ENCODE measurements around the gene TPSB2.
"Not testable (repeated sequence)": the region's sequence is repeated elsewhere in the genome, so short reads cannot be mapped to it uniquely, and the experiment has no call there.

Gene TPSB2

DNA sequence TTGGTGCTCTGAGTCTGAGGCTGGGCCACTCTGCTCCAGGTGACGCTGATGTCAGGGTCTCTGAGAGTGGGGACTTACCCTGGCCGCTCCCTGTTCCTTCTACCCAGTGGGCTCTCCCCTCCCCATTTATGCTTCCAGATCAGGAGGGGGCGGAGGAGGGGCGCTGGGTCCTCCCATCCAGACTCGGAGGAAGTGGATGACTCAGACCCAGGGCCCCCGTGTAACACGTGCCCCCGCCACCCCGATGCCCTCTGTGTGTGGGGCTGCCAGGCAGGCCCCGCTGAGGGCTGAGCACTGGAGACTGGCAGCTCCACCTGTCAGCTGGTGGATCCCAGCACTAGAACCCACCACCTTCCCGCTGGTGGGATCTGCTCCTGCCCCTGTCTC is at the start of gene TPSB2:
TSS of gene TPSB2 (minus strand) at position 101 of the 387 bp plus-strand sequence. CDS start 233 bp downstream, outside the sequence.
- DNase-seq (ENCODE audit: low read depth), result not testable (repeated sequence)

DNA sequence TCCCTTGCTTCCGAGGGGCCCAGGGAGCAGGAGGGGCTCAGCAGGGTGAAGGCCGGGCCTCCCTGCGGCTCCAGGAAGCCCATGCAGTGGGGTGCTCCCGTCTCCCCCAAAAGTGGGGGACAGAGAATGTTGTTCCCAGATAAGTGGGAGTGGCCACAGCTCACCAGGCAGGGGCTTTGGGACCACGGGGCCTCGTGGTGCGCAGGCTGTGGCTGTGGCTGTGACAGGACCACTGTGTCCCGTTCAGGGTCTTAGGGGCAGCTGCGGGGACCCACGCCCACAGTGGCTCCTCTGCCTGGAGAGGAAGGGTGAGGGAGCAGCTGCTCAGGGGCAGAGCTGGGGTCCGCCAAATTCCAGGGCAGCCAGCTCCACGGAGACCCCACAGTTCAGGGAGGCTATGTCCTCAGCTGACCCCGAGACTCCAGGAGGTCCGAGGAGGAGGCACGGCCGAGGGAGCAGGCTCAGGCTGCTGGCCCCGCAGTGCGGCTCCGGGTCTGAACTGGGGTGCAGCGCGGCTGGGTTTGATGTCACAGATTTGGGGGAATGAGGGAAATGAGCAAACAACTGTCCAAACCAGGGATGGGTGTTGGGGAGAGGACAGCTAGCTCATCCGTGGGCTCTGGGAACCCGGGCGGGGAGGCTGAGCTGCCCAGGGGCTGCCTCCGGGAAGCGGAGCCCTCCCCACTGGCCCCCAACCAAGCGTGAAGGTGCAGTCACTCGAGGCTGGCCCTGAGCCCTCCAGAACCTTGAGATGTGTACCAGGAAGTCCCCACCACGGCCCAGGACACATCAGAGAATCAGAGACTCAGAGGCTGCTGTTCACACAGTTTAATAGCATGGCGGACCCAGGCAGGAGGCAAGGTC is 49.3 kb upstream of the TPSB2 start:
- no peak for DNase-seq (ENCODE audit: low read depth)

DNA sequence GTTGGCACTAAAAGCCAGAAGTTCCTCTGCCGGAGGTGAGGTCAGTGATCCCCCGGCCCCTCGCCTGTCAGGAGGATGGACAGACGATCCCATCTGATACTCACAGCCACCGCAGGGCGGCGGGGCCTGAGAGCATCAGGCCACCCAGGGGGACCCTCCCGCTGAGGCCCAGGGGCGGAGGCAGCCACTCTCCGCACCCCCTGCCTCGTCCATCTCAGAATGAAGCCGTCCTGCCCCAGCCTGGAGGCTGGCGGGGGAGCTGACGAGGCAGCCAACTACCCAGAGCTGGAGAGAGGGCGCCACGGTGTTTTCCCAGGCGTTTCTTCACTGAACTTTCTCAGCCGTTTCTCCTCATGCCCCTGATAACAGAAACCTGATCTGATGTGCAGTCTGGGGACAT is 48.5 kb upstream of the TPSB2 start:
- no peak for DNase-seq (ENCODE audit: low read depth)

DNA sequence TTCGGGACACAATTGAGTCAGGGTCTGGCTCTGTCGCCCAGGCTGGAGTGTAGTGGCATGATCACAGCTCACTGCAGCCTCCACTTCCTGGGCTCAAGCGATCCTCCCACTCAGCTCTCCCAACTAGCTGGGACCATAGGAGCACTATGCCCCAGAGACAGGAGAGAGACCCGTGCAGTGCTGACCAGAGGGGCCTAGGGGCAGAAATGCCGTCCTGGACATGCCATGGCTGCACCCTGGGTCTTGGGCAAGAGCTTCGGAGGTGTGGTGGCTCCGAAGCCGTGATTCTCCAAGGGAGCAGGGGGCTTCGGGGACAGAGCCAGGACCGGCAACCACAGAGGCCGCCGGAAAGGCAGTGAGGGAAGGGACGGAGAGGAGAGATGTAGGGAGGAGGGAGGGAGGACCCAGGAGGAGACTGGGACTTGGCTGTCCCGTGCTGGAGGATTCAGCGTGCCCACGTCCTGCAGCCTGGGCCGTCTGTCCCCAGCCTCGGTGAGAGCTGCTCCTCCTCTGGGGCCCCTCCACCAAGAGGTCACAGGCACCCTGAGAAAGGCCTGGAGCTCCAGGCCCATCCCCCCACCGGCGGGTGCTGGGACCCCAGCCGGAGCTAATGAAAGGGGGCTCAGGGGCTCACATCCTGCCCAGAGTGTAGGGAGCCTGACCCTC is 47.8 kb upstream of the TPSB2 start:
- no peak for DNase-seq (ENCODE audit: low read depth)

DNA sequence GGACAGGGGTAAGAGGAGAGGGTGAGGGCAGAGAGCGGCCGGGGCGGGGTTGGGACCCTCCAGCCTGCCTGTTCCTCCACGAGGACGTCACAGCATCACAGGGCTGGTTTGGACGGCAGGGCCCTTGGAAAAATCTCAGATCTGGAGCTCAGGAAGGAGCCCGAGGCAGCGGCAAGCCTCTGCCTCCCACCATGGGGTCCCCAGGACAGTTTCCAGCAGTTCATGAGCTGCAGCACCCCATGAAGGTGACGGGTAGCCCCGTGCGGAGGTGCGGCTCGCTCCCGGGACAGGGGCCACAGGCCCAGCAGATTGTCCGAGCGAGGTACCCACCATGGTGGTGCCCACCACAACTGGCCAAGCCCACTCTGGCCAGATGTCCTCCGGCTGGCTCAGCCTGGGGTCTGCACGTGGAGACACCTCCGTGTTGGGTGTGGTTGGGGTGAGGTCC is 47.2 kb upstream of the TPSB2 start:
- DNase-seq (ENCODE audit: low read depth), result no peak

DNA sequence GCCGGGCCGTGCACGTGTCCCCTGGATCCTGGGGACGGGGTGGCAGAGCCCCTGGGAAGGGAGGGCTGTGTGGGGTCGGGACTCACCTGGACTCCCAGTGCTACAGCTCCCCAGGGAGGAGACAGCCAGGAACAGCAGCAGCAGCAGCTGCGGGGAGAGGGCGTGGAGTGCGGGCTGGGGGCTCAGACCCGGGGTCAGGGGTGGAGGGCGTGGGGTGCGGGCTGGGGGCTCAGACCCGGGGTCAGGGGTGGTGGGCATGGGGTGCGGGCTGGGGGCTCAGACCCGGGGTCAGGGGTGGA is 46.5 kb upstream of the TPSB2 start:
- no peak for DNase-seq (ENCODE audit: low read depth)

DNA sequence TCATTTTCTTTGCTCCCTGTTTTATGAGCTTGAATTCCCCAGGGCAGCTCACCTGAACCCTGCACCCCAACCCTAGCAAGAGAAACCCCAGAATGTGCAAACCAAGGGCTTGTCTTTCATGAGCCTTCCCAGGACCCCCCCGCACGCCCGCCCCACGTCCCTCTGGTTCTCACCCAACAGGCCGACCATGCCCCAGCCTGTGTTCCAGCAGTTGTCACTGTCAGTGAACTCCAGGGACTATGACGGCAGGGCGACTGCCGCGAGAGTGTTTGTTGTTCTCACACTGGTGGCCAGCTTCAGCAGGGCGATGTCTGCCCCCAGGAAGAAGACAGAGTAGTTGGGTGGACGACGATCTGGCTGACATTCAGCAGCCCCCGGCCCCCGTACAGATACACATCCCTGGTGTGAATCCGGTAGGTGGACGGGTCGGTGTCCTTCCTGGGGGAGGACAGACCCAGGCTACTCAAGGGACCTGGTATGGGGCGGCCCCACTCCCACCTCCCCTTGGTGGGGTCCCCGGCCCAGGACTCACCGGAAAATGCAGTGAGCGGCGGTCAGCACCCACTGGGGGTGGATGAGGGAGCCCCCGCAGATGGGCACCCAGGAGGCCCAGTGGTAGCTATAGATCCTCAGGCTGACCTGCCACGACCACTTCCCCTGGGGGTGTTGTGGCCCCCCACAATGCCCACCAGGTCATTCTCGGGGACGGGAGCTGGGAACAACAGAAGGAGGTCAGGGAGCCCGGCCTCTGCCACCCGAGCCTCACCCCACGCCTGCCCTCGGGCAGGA is 46.0 kb upstream of the TPSB2 start:
- DNase-seq (ENCODE audit: low read depth), result no peak

DNA sequence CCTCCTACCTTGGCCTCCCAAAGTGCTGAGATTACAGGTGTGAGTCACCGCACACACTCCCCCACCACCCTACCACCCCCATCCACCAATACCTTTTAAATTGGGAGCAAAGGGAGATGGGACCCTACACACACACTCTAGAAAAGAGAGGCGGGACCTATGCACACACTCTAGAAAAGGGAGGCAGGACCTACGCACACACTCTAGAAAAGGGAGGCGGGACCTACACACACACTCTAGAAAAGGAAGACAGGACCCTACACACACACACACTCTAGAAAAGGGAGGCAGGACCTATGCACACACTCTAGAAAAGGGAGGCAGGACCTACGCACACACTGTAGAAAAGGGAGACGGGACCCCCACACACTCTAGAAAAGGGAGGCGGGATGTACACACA is 44.8 kb upstream of the TPSB2 start:
- DNase-seq (ENCODE audit: low read depth), result no peak

DNA sequence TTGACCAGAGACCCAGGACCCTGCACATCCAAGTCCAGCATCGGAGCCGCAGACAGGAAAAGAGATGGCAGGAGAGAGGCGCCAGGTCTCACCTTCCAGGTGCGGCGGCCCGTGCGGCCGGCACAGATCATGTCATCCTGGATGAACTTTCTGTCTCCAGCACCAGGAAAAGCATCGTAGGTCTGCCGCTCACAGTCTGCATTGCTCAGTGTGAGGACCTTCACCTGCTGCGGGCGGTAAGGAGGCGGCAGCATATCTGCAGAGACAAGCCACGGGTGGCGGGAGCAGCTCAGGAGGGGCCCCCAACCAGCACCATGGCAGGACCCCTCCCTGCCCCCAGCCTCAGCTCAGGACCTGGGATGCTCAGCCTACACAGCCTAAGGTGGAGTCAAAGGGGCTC is 43.8 kb upstream of the TPSB2 start:
- no peak for DNase-seq (ENCODE audit: low read depth)

DNA sequence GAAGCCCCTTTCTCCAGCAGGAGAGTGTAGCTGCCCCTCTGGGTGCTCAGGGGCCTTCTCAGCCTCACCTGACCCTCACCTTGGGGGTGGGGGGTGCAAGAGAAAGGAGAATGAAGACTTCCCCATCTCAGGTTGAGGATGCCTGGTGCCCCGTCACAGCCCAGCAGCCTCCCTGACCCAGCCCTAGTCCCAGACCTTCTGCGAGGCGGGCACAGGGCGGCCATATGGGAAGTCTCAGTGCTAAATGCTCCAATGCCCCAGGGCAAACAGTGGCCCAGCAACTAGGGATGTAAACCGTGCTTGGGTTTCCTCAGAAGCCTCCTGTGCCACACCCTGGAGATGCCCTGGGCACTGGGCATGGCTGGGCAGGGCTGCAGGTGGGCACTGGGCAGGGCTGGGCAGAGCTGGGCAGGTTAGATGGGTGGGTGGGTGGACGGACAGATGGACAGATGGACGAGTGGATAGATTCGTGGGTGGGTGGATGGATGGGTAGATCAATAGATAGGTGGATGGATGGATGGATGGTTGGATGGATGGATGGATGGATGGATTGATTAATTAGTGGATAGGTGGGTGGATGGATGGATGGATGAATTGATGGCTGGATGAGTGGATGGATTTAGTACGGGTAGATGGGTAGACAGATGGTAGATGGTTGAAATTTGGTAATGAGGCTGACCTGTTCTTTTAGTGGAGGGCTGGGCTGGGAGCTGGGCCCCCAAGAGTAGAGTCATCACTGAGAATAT is 42.6 kb upstream of the TPSB2 start:
- no peak for DNase-seq (ENCODE audit: low read depth)

DNA sequence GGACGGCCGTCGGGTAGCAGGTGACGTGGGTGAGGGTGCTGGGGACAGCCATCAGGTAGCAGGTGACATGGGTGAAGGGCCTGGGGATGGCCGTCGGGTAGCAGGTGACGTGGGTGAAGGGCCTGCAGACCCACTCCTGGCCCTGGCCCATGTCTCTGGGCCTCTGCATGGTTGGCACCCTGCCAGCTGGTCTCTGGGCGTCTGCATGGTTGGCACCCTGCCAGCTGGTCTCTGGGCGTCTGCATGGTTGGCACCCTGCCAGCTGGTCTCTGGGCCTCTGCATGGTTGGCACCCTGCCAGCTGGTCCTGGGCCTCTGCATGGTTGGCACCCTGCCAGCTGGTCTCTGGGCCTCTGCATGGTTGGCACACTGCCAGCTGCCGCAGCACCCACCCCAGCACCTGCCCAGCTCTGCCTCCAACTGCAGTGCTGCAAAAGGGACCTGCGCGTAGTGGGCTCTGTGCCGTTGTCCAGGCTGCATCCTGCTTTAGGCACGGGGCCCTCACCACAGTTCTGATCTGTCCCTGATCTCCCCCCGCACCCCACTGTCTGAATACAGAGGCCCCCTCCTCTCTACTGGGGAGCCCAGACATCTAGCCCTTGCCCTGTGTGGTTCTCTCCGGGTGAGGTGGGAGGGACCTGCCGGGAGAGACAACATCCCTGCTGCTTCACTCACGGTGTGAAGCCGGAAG is 41.9 kb upstream of the TPSB2 start:
- not testable (repeated sequence) for DNase-seq (ENCODE audit: low read depth)

DNA sequence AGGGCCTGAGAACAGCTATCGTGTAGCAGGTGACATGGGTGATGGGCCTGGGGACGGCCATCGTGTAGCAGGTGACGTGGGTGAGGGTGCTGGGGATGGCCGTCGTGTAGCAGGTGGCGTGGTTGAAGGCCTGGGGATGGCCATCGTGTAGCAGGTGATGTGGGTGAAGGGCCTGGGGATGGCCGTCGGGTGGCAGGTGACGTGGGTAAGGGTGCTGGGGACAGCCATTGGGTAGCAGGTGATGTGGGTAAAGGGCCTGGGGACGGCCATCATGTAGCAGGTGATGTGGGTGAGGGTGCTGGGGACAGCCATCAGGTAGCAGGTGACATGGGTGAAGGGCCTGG is 41.4 kb upstream of the TPSB2 start:
- DNase-seq (ENCODE audit: low read depth), result no peak

DNA sequence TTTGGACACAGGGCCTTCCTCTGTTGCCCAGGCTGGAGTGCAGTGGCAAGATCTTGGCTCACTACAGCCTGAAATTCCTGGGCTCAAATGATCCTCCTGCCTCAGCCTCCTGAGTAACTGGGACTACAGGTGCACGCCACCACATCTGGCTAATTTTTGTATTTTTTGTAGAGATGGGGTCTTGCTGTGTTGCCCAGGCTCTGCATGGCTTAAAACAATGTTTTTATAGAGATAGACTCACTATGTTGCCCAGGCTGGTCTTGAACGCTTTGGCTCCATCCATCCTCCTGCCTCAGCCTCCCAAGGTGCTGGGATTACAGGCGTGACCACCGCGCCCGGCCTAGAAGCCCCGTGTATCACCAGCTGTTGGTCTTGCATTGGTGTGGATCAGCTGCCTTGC is 39.4 kb upstream of the TPSB2 start:
- DNase-seq (ENCODE audit: low read depth), result not testable (repeated sequence)

DNA sequence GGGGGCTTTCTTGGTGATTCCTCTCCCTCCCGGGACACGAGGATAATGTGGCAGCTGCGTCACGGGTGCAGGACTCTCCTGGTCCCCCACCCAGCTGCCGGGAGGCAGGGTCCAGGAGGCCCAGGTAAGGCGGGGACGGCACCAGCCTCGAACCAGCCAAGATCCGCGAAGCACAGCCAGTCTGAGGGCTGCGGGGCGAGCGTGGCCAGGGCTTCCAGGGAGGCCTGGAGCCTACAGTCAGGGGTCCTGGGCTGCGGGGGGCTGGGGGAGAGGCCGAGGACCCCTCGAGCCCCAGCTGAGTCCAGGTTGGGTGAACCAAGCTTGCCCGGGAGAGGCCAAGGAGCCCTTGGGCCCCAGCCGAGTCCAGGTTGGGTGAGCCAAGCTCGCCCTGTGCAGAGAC is 35.8 kb upstream of the TPSB2 start:
- DNase-seq (ENCODE audit: low read depth), result no peak

DNA sequence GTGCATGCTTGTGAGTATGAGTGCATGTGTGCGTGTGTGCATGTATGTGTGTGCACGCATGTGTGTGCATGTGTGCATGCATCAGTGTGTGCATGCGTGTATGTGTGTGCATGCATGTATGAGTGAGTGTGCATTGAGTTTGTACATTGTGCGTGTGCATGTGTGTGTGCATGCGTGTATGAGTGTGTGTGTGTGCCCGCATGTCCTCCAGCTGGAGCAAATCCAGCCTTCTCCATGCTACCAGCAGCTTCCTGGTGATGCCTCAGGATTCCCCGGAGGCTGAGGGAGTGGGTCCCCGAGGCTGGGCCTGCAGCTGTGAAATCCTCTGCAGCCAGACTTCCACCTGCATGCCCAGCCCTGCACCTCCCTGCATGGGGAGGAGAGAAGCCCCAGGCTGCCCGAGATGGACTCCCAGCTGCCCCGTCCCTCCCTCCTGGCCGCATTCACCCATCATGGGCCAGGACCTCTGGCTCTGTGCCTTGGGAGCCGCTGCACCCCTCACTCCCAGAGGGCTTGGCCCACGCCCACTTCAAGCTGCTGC is 35.2 kb upstream of the TPSB2 start:
- no peak for DNase-seq (ENCODE audit: low read depth)

DNA sequence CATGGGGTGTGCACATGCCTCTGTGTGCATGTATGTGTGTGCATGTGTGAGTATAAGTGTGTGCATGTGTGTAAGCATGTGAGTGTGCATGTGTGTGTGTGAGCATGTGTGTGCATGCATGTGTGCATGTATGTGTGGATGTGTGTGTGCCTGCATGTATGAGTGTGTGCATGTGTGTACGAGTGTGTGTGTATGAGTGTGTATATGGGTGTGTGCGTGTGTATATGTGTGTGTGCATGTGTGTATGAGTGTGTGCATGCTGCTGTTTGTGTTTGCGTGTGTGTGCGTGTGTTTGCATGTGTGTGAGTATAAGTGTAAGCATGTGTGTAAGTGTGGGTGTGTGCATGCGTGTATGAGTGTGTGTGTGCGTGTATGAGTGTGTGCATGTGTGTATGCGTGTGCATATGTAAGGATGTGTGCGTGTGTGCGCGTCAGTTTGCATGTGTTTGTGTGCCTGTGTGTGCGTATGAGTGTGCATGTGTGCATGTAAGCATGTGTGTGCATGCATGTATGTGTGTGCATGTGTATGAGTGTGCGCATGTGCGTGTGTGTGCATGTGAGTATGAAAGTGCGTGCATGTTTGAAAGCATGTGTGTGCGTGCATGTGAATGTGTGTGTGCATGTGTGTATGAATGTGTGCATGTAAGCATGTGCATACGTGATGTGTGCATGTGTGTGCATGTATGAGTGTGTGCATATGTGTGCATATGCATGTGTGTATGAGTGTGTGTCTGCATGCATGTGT is 34.5 kb upstream of the TPSB2 start:
- DNase-seq (ENCODE audit: low read depth), result no peak

DNA sequence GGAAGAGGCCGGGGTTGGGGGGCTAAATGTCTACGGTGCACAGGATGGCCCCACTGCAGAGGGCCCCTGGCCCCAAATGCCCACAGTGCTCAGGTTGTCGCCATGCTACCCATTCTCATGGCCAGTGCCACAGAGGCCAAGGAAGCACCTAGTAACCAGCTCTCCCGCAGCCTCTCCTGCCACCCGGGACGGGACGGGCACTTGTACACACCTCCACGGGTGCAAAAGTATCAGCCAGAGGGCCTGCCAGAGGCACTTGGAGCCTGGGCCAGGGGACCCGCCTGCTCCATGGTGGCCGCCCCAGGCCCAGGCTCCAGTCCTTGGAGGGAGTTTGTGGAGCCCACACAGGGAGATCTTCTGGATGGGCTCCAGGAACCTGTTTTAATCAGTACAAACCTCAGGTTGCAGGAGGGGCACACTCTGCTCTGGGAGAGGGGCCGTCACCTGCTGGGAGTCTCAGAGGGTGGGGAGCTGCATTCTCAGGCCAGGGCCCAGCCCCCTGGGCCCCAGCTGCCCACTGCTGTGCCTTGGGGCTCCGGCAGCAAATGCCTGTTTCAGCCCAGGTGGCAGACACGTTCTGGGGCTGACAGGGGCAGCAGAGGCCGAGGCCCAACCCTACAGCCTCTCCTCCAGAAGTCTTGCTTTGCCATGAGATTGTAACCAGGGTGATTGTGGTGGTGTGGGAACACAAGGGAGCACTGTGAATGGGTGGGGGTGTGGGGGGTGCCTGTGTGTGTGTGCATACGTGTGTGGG is 33.8 kb upstream of the TPSB2 start:
- no peak for DNase-seq (ENCODE audit: low read depth)

DNA sequence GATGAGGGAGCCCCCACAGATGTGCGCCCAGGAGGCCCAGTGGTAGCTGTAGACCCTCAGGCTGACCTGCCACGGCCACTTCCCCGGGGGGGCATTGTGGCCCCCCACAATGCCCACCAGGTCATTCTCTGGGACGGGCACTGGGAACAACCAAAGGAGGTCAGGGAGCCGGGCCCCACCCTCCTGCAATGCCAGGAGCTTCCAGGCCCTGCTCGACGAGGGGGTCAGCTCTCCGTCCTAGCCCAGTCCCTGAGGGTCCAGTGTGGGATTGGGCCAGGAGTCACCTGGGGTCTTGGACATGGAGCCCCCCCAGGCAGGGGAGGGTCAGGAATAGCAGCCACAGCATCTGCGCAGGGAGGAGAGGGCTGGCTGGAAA is 32.9 kb upstream of the TPSB2 start:
- DNase-seq (ENCODE audit: low read depth), result no peak

DNA sequence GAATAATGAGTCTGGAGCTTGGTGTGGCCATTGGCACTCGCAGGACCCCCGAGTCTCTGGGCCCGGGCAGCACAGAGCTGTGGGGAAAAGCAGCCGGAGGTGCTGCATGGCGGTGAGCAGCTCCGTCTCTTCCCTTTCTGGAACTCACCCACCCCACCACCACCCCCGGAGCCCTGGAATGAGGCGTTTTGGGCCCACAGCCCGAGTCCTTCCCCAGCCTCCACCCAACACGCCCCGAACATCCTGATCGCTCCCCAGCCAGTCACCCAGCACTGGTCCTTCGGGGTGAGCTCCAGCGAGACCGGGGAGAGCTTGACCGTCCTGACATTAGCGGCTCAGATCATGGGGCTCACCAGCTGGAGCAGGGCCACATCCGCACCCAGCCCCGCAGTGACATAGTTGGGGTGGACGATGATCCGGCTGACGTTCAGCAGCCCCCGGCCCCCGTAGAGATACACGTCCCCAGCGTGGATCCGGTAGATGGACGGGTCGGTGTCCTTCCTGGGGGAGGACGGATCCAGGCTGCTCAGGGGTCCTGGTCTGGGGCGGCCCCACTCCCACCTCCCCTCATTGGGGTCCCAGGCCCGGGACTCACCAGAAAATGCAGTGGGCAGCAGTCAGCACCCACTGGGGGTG is 32.3 kb upstream of the TPSB2 start:
- no peak for DNase-seq (ENCODE audit: low read depth)
